Adrenal gland (tissue), 5 donors: ENCODE results near the gene WDR20.

Source experiments
- CTCF ChIP-seq, 6 experiments: fragments of 450-650 bp in 4 of 6; fragments of 200-600 bp in 2 of 6; sonication (generic) in 1 of 6; IDR thresholded peaks; 1 replicate in 5 of 6; 2 replicates in 1 of 6; pipeline versions ENCODE4 v1.5.1 to v1.8.0; 2016 to 2021; ENCODE audit warnings: antibody characterized with exemption in 6 of 6, mild to moderate bottlenecking in 2 of 6, moderate library complexity in 1 of 6
- POLR2A ChIP-seq, 2 donors: fragments of 450-650 bp; IDR thresholded peaks; one replicate each; pipeline ENCODE4 v1.6.1; 2017; ENCODE audit warnings: antibody characterized with exemption in 2 of 2, mild to moderate bottlenecking in 2 of 2, moderate library complexity in 1 of 2
- donor health status: DM: no; HTN: no; CAD: no.

GRCh38 chr14:102251161-102251560 is 111.5 kb downstream of the WDR20 start:
- no peak for TF ChIP-seq CTCF (IDR thresholded peaks at IDR 0.05)
- TF ChIP-seq POLR2A (IDR thresholded peaks at IDR 0.05) = no peak
